ENCODE measurements around the gene NPAS3.

NPAS3 gene

GRCh38 chr14:33191855-33192254, 253.2 kb downstream of the NPAS3 start:
- DNase-seq: no peak

- DNase-seq: no peak
Observed at GRCh38 chr14:33194551-33194950, 255.9 kb downstream of the NPAS3 start.

GRCh38 chr14:33198684-33199083, 260.0 kb downstream of the NPAS3 start:
- DNase-seq: no peak

GRCh38 chr14:33201116-33201515, 262.4 kb downstream of the NPAS3 start:
- DNase-seq: no peak

- DNase-seq: no peak
Observed at GRCh38 chr14:33206981-33207380, 268.3 kb downstream of the NPAS3 start.

GRCh38 chr14:33207467-33208017, 268.9 kb downstream of the NPAS3 start:
- DNase-seq: no peak

- DNase-seq: peak; percentile 53
Observed at GRCh38 chr14:33210311-33210710, 271.6 kb downstream of the NPAS3 start.

- DNase-seq: no peak
Observed at GRCh38 chr14:33218026-33218425, 279.3 kb downstream of the NPAS3 start.

GRCh38 chr14:33219957-33220356, 281.3 kb downstream of the NPAS3 start:
- DNase-seq: no peak

- peak; percentile 52 for DNase-seq
Observed at GRCh38 chr14:33229269-33229929, 290.7 kb downstream of the NPAS3 start.

- no peak for DNase-seq
Observed at GRCh38 chr14:33230021-33230420, 291.3 kb downstream of the NPAS3 start.

- no peak for DNase-seq
Observed at GRCh38 chr14:33232031-33232430, 293.4 kb downstream of the NPAS3 start.

- no peak for DNase-seq
Observed at GRCh38 chr14:33237115-33237740, 298.5 kb downstream of the NPAS3 start.

- DNase-seq: no peak
Observed at GRCh38 chr14:33239465-33239864, 300.8 kb downstream of the NPAS3 start.

- DNase-seq: no peak
Observed at GRCh38 chr14:33240466-33240865, 301.8 kb downstream of the NPAS3 start.

- no peak for DNase-seq
Observed at GRCh38 chr14:33241331-33241730, 302.7 kb downstream of the NPAS3 start.

GRCh38 chr14:33249233-33249820, 310.6 kb downstream of the NPAS3 start:
- no peak for DNase-seq

GRCh38 chr14:33250963-33251362, 312.3 kb downstream of the NPAS3 start:
- no peak for DNase-seq

GRCh38 chr14:33254342-33254741, 315.7 kb downstream of the NPAS3 start:
- no peak for DNase-seq

GRCh38 chr14:33254861-33255395, 316.2 kb downstream of the NPAS3 start:
- peak; percentile 61 for DNase-seq

GRCh38 chr14:33257796-33258195, 319.1 kb downstream of the NPAS3 start:
- no peak for DNase-seq

GRCh38 chr14:33259764-33260163, 321.1 kb downstream of the NPAS3 start:
- DNase-seq: no peak

GRCh38 chr14:33271216-33271615, 332.5 kb downstream of the NPAS3 start:
- DNase-seq: no peak

GRCh38 chr14:33271891-33272290, 333.2 kb downstream of the NPAS3 start:
- DNase-seq: no peak
